Skin of body (tissue), 2 donors: Measurements from ENCODE around the gene OR56A5. TPM values are rescaled to one million over a fixed set of nuclear protein-coding genes. Genes with fewer than 3 reads are reported as not detected.
"Not testable (repeated sequence)": the region's sequence is repeated elsewhere in the genome, so short reads cannot be mapped to it uniquely, and the experiment has no call there.

Source experiments
- DNase-seq: peaks from one replicate; lab custom pipeline; 2025; lab: John Stamatoyannopoulos, UW
- total RNA-seq: library from RNA; depleted of rRNA; stranded (reverse); fragments of >200 nt; gene quantifications from one replicate; pipeline ENCODE4 v1.2.3, GENCODE V29; 2014

The OR56A5 gene, protein sequence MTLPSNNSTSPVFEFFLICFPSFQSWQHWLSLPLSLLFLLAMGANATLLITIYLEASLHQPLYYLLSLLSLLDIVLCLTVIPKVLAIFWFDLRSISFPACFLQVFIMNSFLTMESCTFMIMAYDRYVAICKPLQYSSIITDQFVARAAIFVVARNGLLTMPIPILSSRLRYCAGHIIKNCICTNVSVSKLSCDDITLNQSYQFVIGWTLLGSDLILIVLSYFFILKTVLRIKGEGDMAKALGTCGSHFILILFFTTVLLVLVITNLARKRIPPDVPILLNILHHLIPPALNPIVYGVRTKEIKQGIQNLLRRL
- not detected for total RNA-seq

- no peak for DNase-seq
Observed at GRCh38 chr11:5968394-5968793, at the start of gene OR56A5. Gene OR56A5 (minus strand): TSS chr11:5968494. CDS start chr11:5968494, 0 bp downstream.

DNA sequence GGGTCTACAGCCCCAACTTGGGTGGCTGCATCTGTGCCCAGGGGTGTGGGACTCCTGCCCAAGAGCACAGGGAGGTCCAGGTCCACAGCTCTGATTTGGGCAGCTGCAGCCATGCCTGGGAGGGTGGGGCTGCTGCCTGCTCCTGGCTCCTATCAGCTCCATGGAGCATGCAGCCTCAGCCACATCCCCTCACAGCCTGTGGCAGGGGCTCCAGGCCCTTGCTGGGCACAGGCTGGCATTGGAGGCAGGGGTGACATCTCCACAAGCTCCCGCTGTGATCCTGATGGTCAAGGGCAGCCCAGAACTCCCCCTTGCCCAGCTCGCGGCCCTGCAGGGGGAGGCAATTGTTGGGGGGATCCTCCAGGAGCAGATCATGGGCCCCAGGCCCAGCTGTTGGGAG lies 44.7 kb upstream of the OR56A5 start:
- DNase-seq, result no peak

DNA sequence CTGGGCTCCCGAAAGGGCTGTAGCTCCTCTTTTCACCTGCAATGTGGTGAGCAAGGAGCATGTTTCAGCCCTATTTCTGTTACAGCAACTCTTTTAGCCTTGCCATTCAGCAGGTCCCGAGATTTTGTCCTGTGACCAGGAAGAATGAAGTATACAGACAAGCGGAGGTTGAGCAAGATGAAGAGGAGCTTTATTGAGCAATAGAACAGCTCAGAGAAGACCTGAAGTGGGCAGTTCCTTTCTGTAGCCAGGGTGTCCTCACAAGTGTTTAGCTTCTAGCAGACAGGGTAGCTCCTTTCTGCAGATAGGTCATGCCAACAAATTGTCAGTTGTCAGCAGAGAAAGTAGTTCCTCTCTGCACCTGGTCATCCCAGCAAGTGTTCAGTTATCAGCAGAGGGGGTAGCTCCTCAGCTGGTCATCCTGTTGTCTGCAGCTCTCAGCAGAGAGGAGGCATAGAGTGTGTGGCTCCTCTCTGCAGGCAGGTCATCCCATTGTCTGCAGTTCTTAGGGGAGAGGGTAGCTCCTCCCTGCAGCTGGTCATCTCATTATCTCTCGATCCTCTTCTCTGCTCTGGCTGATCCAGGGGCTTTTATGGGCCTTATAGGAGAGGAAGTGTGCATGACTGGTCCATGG lies 43.9 kb upstream of the OR56A5 start:
- DNase-seq, result no peak

DNA sequence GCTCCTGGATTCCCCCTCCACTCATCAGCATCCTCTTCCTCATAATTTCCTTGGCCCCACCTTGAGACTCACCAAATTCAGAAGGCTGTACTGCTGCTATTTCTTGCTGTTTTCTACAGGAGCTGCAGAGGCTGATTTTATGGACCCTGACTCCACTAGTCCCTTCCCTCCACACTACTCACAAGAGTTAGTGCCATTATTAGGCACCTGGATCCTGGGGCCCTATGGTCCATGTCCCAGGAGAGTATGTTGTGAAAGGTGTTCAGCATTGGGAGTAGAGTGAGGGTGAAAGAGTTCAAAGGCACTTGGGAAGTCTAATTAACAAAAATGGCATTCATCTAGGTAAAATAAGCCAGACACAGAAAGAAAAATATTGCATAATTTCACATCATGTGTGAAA lies 38.6 kb upstream of the OR56A5 start, which contains the start of gene OR56A4:
Gene OR56A4, minus strand, starts transcription at position 101 of the 400 bp plus-strand sequence. CDS start 3,954 bp downstream, outside the sequence.
- no peak for DNase-seq

DNA sequence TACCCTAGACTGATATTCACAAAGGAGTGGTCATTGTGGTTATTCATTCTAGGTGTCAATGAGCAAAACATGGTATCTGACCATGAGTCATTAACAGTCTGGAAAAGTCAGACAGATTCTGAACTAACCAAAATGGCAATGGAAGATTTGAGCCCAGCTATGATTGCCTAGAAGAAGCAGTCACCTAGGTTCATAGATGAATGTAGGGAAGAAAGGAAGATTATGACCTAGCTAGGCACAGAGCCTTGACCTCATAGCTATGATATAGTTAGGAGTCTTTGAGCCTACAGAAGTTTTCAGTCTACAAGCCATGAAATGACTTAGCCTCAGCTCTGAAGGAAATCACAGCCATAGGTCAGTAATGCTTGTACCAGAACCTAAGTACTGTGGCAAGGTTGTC lies 38.1 kb upstream of the OR56A5 start:
- no peak for DNase-seq

- no peak for DNase-seq
Observed at GRCh38 chr11:6002202-6002699, 34.0 kb upstream of the OR56A5 start.

DNA sequence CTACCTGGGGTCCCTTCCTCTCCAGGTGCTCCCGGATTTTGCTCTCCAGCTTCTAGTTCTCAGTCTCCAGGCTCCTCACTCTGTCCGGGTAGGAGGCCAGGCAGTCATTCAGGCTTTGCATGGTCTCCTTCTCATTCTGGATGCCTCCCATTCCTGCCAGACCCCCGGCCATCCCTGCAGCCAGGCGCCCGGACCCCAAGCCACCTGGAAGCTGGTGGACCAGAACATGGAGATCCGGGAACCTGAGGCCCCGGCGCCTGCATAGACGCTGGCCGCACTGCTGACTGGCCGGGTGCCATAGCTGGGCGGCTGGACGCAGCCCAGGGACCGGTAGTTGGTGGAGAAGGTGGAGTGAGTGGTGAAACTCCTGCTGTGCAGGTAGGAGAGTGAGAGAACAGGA lies 26.5 kb upstream of the OR56A5 start:
- DNase-seq, result no peak

- DNase-seq, result no peak
Observed at GRCh38 chr11:5992604-5993251, 24.4 kb upstream of the OR56A5 start.

DNA sequence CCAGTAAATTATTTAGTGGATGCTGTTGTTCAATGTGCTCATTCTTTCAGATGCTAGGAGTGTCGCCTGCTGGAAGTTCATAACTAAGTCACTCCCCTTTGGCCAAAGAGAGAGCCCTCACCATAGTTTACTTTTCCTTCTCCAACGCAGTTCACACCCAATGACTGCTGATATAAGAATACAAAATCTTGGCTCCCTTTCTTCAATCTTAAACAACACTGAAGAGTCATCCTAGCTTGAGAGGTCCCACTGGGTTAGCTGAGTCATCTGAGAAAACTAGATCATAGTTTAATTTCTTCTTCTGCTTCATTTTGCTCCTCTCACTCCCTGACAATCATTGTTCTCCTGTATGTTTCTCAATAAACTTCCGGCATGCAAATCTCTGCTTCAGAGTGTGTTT lies 23.9 kb upstream of the OR56A5 start:
- DNase-seq, result no peak

- DNase-seq, result no peak
Observed at GRCh38 chr11:5989203-5989602, 20.9 kb upstream of the OR56A5 start.

- no peak for DNase-seq
Observed at GRCh38 chr11:5986885-5987284, 18.6 kb upstream of the OR56A5 start, which contains the start of gene OR52L1. Gene OR52L1 (minus strand): TSS chr11:5986985. CDS start chr11:5986930, 55 bp downstream.

GRCh38 chr11:5983443-5983842 lies 15.1 kb upstream of the OR56A5 start:
- no peak for DNase-seq

DNA sequence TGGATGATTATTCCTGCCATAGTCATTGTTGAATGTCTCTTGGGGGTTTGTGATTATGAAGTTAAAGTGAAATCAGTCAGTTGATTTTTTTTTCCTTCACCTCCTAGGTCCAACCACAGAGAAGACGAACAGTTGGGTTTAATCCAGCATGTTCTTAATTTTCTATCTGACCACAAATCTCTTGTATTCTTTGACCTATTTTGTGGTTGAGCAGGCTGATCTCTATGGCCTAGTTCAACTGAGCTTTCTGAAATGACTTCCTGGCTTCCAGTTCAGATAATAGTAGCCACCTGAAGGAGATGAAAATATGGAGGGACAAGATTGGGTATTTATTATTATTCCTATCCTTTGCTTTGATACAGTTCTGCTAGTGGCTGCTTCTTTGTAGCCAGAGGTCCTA lies 5.2 kb upstream of the OR56A5 start:
- no peak for DNase-seq

DNA sequence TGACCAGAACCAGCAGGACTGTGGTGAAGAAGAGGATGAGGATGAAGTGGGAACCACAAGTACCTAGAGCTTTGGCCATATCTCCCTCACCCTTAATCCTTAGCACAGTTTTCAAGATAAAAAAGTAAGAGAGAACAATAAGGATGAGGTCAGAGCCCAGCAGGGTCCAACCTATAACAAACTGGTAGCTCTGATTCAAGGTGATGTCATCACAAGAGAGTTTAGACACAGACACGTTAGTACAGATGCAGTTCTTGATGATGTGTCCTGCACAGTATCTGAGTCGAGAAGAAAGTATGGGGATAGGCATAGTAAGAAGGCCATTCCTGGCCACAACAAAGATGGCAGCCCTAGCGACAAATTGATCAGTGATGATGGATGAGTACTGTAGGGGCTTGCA lies 586 bp downstream of the OR56A5 start:
- no peak for DNase-seq

GRCh38 chr11:5966958-5967357 lies 1.3 kb downstream of the OR56A5 start:
- DNase-seq, result no peak

- DNase-seq, result not testable (repeated sequence)
Observed at GRCh38 chr11:5960704-5961320, 7.5 kb downstream of the OR56A5 start.

DNA sequence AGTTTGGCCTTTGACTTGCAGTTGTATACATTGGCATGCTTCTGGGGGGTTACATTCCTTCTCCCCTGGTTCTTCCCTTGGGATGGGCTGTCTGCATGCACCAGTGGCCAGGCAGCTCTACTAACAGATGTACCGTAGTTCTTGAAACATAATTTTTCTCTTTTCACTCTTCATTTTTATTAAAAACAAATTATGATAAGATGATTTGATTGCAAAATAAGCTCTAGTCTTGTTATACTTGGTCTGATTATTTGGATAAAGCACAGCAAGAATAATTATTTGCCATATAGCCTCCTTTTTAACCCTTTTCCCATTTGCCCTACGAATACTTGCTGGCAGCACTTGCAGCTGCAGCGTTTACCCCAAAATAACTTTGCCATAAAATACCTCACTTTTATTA lies 12.7 kb downstream of the OR56A5 start:
- DNase-seq, result no peak

DNA sequence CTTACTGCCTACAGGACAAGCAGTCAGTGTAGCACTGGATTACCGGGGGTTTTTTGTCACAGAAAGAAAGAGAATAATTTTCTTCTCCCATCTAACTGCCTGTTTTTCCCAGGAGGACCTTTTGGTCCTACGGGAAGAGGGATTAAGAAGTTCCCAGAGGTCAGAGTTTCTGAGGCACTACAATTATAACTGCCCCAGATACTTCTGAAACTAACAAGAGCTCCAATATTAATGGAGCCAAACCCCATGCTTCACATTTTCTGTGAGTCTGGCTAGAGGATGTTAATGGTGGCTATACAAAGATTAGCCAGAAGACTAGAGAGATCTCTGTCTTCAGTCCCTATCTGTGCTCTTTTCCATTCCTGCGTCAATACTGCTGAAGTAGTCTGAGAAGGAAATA lies 26.3 kb downstream of the OR56A5 start, which contains the start of gene OR56A3:
Gene OR56A3, plus strand, starts transcription at position 301 of the 400 bp plus-strand sequence. CDS start 5,096 bp downstream, outside the sequence.
- DNase-seq, result no peak

- no peak for DNase-seq
Observed at GRCh38 chr11:5940748-5941147, 27.5 kb downstream of the OR56A5 start.

DNA sequence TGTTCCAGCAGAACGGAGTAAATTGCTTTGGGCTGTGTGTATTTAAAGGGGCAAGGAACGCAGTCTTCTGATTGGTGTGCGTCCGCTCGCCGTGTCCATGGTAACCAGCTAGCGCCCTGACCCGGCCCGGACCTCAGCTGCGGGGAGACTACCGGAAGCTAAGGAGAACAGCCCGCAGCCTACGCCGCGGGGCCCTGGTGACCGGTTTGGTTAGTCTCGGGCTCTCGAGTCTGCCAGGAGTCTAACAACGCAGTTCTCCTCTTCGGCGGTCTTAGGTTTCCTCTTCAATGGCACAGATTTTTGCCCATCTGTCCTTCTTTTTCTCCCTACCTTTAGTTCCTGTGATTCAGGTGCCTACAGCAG lies 29.7 kb downstream of the OR56A5 start:
- DNase-seq, result no peak

- no peak for DNase-seq
Observed at GRCh38 chr11:5937868-5938602, 30.3 kb downstream of the OR56A5 start.
